HG03520 (cell line): ENCODE measurements around the gene CCM2.

Experiments
- ATAC-seq: cut with Tn5 transposase; IDR thresholded peaks from one replicate; pipeline ENCODE4 v1.9.1; 2021; ENCODE audit warnings: mild to moderate bottlenecking, moderate library complexity; ENCODE audit not compliant: unreplicated experiment

The CCM2 gene

GRCh38 chr7:44969049-44969700 is 30.8 kb upstream of the CCM2 start:
- no peak for ATAC-seq

GRCh38 chr7:44969701-44970522 is 30.1 kb upstream of the CCM2 start:
- ATAC-seq, result no peak

DNA sequence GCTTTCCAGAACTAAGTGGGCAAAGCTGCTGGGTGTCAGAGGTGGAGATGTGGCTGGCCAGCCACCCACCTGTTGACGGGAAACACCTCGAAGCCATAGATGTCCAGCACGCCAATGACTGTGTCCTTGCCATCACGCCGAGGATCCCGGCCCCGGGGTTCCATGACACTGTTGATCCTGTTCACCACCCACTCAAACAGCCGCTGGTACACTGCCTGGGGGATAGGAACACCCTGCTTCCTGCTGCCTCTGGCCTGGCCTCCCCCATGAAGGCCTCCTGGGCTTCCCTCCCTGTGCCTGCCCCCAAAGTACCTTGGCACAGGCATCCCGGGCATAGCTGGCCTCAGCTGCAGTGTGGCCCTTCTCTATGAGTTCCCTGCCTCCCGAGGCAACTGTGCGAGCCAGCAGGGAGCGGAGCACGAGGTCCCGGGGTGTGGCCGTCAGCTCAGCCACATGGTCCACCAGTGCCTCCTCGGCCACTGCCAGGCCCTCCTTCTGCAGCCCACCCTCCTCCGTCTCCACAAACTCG is 29.4 kb upstream of the CCM2 start:
- no peak for ATAC-seq

DNA sequence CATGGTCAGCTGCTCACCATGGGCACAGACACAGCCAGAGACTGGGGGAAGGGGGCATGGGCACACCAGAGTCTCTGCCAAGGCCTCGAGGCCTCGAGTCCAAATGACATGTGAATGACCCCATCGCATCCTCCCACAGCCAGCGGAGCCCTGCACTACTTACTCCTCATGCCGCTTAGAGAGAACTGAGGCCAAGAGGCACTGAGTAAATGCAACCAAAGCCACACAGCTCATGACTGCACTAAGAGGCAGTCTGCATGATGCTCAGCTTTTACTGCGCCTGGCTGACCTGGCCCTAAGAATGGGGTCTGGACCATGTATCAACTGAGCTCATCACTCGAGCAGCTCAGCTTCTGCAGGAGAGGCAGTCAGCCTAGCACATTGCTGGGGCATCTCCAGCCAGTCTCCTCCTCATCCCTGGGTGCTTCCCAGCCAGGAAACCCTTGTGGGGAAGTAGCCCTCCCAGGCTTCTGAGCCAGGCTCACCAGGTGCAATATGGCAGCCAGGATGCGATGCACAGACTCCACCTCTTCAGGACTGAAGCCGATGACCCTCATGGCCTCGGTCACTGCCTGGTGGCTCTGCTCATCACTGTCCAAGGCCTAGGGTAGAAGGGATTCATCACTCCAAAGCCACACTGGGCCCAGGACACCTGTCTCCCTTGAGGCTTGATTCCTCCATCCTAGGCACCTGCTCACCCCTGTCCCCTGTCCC is 28.7 kb upstream of the CCM2 start:
- ATAC-seq, result no peak

DNA sequence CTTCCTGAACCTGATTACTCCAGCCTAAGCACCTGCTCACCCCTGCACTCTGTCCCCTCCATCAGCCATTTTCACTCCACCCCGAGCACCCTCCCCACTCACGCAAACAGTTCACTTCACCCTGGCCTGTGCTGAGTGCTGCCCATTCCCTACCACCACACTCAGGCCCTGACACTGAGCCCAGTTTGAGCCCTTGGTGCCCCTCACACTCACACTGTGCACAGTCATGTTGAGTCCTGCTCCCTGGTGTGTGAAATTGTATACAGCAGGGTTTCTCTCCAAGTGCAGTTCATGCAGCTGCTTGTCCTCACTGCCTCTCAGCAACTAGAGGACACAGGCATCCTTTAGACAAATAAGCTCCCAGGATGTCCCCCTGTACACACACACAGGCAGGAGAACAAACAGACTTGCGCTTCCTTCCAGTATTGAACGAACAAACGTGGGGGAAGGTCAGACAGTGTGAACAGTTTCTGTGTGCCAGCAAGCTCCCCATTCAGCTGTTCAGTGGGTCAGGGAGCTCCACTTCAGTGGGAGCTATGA is 28.0 kb upstream of the CCM2 start:
- no peak for ATAC-seq

- no peak for ATAC-seq
These were observed 27.4 kb upstream of the CCM2 start for GRCh38 chr7:44972562-44972961.

DNA sequence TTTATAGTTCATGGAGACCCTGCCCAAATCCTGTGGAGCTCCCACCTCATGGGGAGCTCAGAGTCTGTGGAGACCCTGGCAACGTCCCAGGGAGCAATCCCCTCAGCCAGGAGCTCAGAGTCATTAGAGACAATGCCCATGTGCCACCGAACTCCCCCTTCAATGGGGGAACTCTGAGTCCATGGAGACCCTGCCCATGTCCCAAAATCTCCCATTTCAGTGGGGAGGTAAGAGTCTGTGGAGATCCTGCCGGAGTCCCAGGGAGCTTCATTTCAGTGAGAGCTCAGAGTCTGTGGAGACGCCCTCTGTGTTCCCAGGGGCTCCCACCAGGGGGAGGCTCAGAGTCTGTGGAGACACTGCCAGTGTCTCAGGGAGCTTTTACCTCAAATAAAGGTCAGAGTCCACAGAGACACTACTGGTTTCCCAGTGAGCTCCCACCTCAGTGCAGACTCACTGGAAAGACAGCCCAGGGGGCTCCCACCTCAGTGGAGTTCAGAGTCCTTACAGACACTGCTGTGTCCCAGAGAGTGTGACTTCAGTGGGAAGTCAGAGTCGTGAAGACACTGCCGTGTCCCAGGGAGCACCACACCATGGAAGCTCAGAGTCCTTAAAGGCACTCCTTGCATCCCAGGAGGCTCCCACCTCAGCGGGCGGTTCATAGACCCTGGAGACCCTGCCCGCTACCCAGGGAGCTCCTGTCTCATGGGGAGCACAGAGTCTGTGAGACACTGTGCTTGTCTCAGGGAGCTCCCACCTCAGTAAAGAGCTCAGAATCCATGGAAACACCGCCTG is 26.2 kb upstream of the CCM2 start:
- ATAC-seq, result no peak

GRCh38 chr7:44974549-44974948 is 25.5 kb upstream of the CCM2 start:
- no peak for ATAC-seq

GRCh38 chr7:44975331-44976039 is 24.5 kb upstream of the CCM2 start:
- no peak for ATAC-seq

DNA sequence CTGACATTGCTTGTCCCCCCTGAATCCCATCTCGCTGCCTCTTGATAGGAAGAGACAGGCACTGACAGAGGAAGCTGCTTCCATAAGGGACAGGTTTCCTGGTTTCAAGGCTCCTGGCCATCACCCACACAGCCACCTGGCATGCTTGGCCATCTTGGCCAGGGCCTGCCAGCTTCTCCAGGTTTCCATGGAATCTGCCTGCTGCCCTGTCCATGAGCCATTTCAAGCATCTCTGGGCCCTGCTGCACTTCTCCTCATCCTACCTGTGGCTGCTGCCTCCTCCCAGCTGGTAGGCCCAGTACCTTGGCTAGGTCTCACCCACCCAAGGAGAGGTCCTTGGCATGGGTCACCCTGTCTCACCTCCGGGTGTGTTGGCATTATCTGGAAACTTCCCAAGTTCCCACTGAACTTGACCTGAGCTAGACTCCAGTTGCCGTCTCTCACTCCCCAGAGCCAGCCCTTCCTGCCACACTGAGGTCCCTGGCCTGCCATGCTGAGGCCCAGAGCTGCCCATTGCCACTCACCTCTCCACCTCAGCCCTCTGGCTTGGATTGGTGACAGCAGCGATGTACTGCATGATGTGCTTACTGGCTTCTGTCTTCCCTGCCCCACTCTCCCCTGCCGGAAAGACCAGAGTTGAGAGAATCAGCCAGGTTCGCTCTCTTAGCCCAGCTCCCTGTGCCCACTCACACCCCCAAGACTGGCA is 23.8 kb upstream of the CCM2 start:
- ATAC-seq, result no peak

DNA sequence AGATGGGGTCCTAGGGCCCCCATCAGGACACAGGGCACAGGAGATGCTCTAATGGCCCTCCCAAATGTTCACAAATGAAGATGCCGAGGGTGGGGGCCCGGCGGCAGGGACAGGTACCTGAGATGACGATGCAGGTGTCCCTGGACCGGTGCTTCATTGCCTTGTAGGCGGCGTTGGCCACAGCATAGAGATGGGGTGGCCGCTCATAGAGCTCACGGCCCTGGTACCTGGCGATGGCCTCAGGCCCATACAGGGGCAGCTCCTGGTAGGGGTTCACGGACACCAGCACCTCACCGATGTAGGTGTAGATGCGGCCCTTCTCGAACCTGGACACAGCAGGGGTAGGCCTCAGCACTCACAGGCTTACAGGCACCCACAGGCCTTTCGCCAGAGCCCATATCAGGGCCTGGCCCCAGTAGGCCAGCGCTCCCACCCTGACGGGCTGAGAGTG is 23.2 kb upstream of the CCM2 start:
- no peak for ATAC-seq

GRCh38 chr7:44977304-44977958 is 22.6 kb upstream of the CCM2 start:
- no peak for ATAC-seq

DNA sequence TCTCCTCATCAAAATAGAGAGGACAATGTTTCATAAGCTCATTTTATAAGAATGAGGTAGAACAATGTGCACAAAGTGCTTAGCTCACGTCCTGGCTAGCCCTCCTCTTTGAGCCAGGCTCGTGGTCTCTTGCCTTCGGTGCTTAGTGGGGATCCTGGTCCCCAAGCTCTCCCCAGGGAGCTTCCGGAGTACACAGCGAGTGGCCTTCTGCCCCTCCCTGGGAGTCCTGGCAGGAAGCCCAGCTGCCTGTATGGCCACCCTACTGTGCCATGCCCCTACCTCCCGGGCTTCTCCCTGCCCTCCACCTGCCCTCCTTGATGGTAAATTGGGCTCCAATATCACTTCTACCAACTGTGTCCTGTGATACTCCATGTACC is 22.1 kb upstream of the CCM2 start:
- no peak for ATAC-seq

DNA sequence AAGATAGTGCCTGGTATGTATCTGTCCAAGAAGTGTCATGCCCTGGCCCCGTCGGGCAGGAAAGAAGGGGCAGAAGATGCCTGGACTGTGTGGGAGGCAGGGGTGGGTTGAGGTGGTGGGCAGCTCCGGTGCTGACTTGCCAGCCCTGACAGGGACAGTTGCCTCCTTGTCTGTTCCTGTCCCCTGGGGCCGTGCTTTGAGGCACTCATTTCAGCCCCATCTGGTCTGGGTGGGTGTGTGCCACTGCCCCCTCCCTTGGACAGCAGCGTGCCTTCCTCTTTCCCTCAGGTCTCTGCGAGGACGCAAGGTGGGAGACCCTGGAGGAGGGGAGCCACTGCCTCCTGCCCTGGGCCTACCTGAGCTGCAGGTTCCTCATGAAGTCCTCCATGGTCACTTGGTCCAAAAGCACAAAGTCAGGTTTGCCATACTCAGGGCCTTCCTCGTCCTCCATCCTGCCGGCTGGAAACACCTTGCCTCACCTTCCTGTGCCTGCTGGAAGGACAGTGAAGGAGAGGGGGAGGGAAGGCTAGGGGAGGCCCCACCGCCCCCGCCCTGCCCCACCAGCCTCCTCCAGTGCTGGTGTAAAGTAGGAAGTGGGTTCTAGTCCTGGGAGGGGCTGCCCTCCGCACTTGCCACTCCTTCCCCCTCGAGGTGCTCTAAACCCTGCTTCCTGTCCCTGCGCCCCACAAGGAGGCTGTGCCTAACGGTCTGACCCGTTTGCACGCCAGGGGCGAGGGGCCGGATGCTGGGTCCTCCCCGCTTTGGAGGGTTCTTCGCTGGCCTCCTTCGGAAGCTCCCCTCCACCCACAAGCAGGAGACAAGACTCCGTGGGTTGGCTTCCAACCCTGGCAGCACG is 21.3 kb upstream of the CCM2 start, which contains the start of gene MYO1G:
MYO1G (minus strand) TSS at position 505 of the 856 bp plus-strand sequence; CDS start at position 451, 54 bp downstream.
- peak; percentile 58 for ATAC-seq

DNA sequence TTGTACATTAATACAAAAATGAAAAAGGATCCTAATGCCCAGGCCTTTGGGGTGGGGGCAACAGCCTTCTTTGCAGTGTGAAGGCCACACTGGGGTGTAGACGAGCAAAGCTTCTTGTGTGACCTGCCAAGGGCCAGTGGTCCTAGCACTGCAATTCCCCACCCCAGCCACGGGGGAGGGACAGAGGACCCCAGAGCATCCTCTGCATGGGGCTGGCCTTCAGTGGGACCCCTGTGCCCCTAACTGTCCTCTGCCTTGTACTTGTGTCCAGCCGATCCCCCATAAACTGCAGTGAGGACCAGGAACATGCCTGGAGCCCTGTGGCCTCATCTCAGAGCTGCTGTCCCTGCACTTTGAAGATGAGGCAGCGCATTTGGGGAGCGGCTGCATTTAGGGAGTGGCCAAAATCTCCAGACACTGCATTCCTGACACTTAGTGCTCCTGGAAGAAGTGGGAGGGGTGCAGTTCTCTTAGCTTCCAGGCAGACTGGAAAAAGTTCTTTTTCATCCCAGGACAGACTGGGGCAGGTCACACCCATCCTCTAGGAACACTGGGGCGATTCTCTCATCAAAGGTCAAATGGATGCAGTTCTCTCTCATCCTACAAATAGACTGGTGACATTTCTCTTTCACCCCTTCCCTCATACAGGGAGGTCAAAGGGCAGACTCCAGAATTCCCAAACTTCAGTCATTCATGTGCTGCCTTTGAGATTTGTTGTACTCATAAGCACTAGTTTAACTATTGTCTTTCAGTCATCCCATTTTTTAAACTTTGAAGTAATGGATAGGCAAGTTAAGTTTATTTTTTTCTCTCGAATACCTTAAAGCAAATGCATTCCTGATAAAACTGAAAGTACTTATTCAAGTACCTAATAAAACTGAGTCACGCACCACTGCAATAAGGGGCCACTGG is 20.3 kb upstream of the CCM2 start:
- ATAC-seq, result peak; percentile 14

GRCh38 chr7:44980393-44981034 is 19.5 kb upstream of the CCM2 start:
- peak; percentile 38 for ATAC-seq
